Breast epithelium (tissue), 3 donors: ENCODE results near the gene MICALL1.

Experiments used
- POLR2A ChIP-seq: fragments of 450-650 bp; IDR thresholded peaks from one replicate; pipeline ENCODE4 v1.6.1; 2016; ENCODE audit warnings: antibody characterized with exemption, mild to moderate bottlenecking, moderate library complexity
- POLR2AphosphoS5 ChIP-seq, 3 donors: sonication (generic); formaldehyde crosslinking; IDR thresholded peaks; one replicate each; pipeline ENCODE4 v1.6.1; 2017; ENCODE audit warnings: antibody characterized with exemption in 3 of 3
- TF ChIP-seq, protein P1 (sequence below), 3 donors: fragments of 450-650 bp; IDR thresholded peaks; one replicate each; pipeline ENCODE4 v1.5.1; 2016 to 2017; ENCODE audit warnings: antibody characterized with exemption in 3 of 3, mild to moderate bottlenecking in 3 of 3, moderate library complexity in 3 of 3

- TF ChIP-seq, protein P1, sequence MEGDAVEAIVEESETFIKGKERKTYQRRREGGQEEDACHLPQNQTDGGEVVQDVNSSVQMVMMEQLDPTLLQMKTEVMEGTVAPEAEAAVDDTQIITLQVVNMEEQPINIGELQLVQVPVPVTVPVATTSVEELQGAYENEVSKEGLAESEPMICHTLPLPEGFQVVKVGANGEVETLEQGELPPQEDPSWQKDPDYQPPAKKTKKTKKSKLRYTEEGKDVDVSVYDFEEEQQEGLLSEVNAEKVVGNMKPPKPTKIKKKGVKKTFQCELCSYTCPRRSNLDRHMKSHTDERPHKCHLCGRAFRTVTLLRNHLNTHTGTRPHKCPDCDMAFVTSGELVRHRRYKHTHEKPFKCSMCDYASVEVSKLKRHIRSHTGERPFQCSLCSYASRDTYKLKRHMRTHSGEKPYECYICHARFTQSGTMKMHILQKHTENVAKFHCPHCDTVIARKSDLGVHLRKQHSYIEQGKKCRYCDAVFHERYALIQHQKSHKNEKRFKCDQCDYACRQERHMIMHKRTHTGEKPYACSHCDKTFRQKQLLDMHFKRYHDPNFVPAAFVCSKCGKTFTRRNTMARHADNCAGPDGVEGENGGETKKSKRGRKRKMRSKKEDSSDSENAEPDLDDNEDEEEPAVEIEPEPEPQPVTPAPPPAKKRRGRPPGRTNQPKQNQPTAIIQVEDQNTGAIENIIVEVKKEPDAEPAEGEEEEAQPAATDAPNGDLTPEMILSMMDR (IDR thresholded peaks at IDR 0.05) = peak; percentile 24 to 77 (median 66)
- TF ChIP-seq POLR2AphosphoS5 (IDR thresholded peaks at IDR 0.05) (peak in 1 of 3 donors; percentile 12), POLR2A (no peak)
Observed at GRCh38 chr22:37982938-37983859, 77.1 kb downstream of the MICALL1 start.
